Ectodermal cell (in vitro differentiated cells): ENCODE results near the gene BET1L. TPM values are rescaled to one million over a fixed set of nuclear protein-coding genes. Genes with fewer than 3 reads are reported as not detected.

Experiments used
- H3K27ac ChIP-seq: 2 replicates; pipeline ENCODE4 v1.7.0; 2013; ENCODE audit warnings: mild to moderate bottlenecking, low read depth, low read length; ENCODE audit not compliant: insufficient read depth, poor library complexity, severe bottlenecking
- H3K27me3 ChIP-seq: 2 replicates; pipeline ENCODE4 v1.7.0; 2013; ENCODE audit warnings: mild to moderate bottlenecking, low read length; ENCODE audit not compliant: insufficient read depth, control insufficient read depth, poor library complexity, severe bottlenecking
- H3K36me3 ChIP-seq: one replicate; pipeline ENCODE4 v1.7.0; 2013; ENCODE audit warnings: low read length; ENCODE audit not compliant: control insufficient read depth, insufficient read depth
- H3K4me1 ChIP-seq: one replicate; pipeline ENCODE4 v1.7.0; 2013; ENCODE audit warnings: low read length; ENCODE audit not compliant: control insufficient read depth, insufficient read depth
- H3K4me3 ChIP-seq: 2 replicates; pipeline ENCODE4 v1.7.0; 2013; ENCODE audit warnings: low read depth, low read length, control low read depth; ENCODE audit not compliant: insufficient read depth
- H3K9me3 ChIP-seq: 2 replicates; pipeline ENCODE4 v1.7.0; 2013; ENCODE audit warnings: mild to moderate bottlenecking, low read length, moderate library complexity; ENCODE audit not compliant: control insufficient read depth
- WGBS, 2 experiments: methylation state at CpG; one replicate each; pipeline ENCODE4 v1.1.7; 2013; ENCODE audit warnings: missing lambda C conversion rate in 2 of 2; 5-methylcytosine and 5-hydroxymethylcytosine counted together
- polyA plus RNA-seq, 4 experiments: library from polyadenylated mRNA; stranded (reverse); fragments of 50-300 nt; gene quantifications; one replicate each; pipeline ENCODE4 v1.2.3, GENCODE V29; 2013

The BET1L gene, protein sequence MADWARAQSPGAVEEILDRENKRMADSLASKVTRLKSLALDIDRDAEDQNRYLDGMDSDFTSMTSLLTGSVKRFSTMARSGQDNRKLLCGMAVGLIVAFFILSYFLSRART
- polyA plus RNA-seq (2013, experiment 1 of 4): 25.2 TPM
- 27.2 TPM for polyA plus RNA-seq (2013, experiment 2 of 4)
- polyA plus RNA-seq (2013, experiment 3 of 4): 23.5 TPM
- polyA plus RNA-seq (2013, experiment 4 of 4): 25.6 TPM

DNA sequence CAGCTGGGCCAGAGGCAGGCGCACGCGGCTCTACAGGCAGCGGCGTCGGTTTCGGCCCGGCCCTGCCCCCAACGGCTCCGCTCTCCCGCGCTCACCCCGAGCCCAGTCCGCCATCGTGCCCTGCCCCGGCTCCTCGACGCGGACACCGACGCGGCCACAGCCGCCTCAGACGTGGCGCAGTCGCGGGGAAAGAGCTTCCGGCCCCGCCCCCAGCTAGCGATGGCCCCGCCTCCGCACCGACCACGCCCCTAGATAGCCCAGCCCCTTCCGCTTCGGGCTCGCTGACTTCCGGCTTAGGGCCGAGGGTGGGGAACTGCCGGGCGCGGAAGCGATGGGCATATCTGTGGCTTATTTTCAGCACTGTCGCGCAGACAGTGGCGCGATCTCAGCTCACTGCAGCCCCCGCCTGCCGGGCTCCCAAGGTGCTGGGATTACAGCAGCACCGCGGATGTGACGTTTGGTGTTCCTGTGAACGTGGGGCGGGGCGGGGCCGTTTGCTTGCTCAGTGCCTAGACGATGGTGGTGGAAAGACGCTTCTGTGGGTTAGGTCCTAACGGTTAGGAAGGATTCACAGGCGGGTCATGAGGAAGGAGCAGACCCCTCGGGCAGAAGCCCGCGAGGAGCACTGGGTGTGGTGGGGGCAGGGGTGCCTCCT is at the start of gene BET1L, which contains the start of gene RIC8A:
Gene BET1L (minus strand): TSS at position 192 of the 655 bp plus-strand sequence. CDS start 78 bp downstream, at position 114.
Gene RIC8A (plus strand): TSS at position 501 of the 655 bp plus-strand sequence. CDS start 1,147 bp downstream, outside the sequence.
- H3K36me3 ChIP-seq: peaks cover 20% of the 10 kb centered on the region

DNA sequence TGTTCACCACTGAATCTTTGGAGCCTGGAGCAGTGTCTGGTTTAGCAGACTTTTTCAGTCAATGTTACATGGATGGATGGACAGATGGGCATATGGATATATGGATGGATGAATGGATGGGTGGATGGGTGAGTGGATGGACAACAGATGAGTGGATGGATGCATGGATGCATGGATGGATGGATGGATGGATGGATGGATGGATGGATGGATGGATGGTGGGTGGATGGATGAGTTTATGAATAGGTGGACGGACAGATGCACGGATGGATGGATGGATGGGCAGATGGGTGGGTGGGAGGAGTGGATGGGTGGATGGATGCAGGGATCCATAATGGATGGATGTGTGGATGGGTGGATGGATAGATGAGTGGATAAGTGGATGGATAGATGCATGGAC is 48.6 kb upstream of the BET1L start:
- no peaks in the 10 kb centered on the region for H3K9me3 ChIP-seq
- no peak overlapping the region for H3K27ac ChIP-seq
- H3K4me3 ChIP-seq: no peak overlapping the region
- H3K36me3 ChIP-seq: peaks cover 18% of the 10 kb centered on the region
- H3K27me3 ChIP-seq: no peaks in the 10 kb centered on the region
- WGBS, 2 experiments: 96% methylated on average over 2 of the region's 2 CpGs
- no peaks in the 10 kb centered on the region for H3K4me1 ChIP-seq

More for the DNA sequence above, at the start of gene BET1L, which contains the start of gene RIC8A:
- Histone ChIP-seq H3K4me3 (peak within 1 kb of the TSS; percentile 84), H3K4me1 (peaks cover 7% of the 10 kb centered on the region), H3K27me3 (no peaks in the 10 kb centered on the region), H3K27ac (peak within 1 kb of the TSS; percentile 93), H3K9me3 (no peaks in the 10 kb centered on the region)
- WGBS, 2 experiments: 0% methylated on average over 63 of the region's 63 CpGs

DNA sequence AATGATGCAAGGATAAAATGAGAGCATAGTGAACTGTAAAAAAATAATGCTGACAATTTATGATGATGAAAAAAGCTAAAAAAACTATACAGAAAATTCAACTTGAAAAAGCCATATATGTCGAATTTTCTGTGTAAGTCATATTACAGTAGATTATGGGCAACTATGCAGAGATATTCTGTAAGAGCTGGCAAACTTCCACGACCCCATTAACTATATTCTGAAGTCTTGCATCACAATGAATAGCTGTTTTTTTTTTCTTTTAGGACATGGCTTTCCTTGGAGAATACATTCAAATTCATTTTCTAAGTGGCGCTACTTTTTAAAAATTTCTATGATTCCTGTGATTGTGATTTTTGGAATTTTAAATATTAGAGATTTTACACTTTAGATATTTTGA is 48.0 kb upstream of the BET1L start:
- Histone ChIP-seq H3K36me3 (peaks cover 18% of the 10 kb centered on the region), H3K27me3 (no peaks in the 10 kb centered on the region), H3K9me3 (no peaks in the 10 kb centered on the region), H3K4me1 (no peaks in the 10 kb centered on the region), H3K27ac (no peak overlapping the region), H3K4me3 (no peak overlapping the region)
- WGBS, 2 experiments: 80 to 90% methylated on average over 2 to 3 of the region's 3 CpGs

DNA sequence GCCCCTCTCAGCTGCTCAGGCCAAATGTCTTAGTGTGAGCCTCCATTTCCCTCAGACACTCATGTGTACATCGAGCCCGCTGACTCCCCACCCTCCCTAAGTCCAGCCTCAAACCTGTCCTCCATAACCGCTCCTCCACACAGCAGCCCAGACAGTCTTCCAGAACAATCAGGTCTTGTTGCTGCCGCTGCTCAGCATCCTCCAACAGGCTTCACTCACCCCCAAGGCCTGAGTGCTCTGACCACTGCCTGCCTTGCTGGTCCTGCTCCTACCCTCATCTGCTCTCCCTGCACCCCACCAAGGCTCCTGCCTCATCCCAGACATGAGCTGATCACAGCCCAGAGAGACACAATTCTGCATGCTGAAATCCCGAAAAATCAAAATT is 46.7 kb upstream of the BET1L start:
- Histone ChIP-seq H3K9me3 (no peaks in the 10 kb centered on the region), H3K4me1 (no peaks in the 10 kb centered on the region), H3K4me3 (no peak overlapping the region), H3K27me3 (no peaks in the 10 kb centered on the region), H3K27ac (no peak overlapping the region), H3K36me3 (peaks cover 20% of the 10 kb centered on the region)
- 88 to 95% methylated on average over 4 of the region's 5 CpGs for WGBS, 2 experiments

DNA sequence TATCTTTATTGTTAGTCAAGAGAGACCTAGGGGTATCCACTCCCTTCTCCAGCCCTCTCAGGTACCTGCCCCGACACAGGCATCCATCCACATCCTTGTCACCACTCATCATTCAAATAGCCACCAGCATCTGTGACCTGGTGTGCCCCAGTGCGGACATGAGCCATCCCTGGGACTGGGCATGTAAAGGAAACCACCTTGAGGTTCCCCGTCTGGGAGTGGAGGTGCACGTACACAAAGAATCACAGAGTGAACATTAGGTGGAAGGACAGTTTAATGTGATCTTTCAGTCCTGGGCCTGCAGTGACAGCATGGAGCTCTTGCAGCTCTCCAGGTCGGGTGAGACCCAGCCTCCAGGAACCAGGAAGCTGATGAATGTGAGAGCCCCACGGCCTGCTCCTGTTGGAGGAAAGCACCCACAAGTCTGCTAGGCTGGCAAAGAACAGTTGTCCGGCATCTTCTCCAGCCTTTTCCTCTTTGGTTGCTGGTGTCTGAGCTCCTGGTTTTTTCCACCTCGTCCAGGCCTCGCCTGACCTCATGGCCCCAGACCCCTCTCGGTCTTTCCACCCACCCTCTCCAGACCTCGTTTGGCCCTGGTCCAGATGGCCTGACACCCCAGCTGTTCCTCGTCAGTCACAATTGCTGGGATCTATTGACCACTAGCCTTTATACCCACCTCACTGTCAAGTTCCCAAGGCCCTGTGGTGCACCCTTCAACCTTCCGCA is 46.1 kb upstream of the BET1L start:
- H3K4me3 ChIP-seq: no peak overlapping the region
- 93 to 95% methylated on average over 13 of the region's 13 CpGs for WGBS, 2 experiments
- H3K36me3 ChIP-seq: peaks cover 23% of the 10 kb centered on the region
- H3K27me3 ChIP-seq: no peaks in the 10 kb centered on the region
- no peaks in the 10 kb centered on the region for H3K4me1 ChIP-seq
- no peak overlapping the region for H3K27ac ChIP-seq
- no peaks in the 10 kb centered on the region for H3K9me3 ChIP-seq

DNA sequence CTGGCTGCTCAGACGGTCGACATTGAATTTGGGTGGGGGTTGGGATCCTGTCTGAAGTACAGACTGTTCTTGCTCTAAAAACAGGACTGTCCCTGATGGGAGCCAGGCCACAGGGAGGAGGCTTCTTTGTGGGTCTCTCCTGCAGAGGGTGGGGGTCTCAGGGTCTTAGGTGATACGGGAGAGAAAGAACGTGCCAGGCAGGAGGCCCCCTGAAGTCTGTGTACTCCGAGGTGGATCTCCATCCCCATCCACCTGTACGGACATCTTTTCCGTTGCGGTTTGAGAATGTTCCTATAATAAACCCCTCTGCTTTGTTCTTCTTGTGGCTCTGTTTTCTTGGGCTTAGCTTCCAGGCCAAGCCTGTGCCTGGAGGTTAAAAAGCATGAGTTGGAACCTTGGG is 45.5 kb upstream of the BET1L start:
- H3K27ac ChIP-seq: no peak overlapping the region
- H3K9me3 ChIP-seq: no peaks in the 10 kb centered on the region
- H3K27me3 ChIP-seq: no peaks in the 10 kb centered on the region
- H3K36me3 ChIP-seq: peaks cover 23% of the 10 kb centered on the region
- WGBS, 2 experiments: 97 to 98% methylated on average over 8 of the region's 8 CpGs
- H3K4me3 ChIP-seq: no peak overlapping the region
- H3K4me1 ChIP-seq: no peaks in the 10 kb centered on the region

DNA sequence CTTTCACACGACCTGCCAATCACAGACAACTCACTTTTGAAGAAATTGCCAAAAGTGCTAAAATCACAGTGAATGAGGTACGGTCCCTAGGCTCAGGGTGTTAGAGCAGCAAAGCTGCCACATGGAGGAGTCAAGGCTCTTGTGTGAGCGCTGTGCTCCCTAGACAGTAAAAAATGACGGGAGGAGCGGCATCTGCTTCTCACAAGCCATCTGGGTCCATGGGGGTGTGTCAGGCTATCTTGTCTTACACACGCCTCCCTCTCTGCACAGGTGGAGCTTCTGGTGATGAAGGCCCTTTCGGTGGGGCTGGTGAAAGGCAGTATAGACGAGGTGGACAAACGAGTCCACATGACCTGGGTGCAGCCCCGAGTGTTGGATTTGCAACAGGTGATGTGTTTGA is 44.4 kb upstream of the BET1L start:
- H3K27me3 ChIP-seq: no peaks in the 10 kb centered on the region
- WGBS, 2 experiments: 92 to 94% methylated on average over 10 of the region's 10 CpGs
- H3K36me3 ChIP-seq: peaks cover 25% of the 10 kb centered on the region
- H3K27ac ChIP-seq: no peak overlapping the region
- H3K4me1 ChIP-seq: no peaks in the 10 kb centered on the region
- no peaks in the 10 kb centered on the region for H3K9me3 ChIP-seq
- no peak overlapping the region for H3K4me3 ChIP-seq

DNA sequence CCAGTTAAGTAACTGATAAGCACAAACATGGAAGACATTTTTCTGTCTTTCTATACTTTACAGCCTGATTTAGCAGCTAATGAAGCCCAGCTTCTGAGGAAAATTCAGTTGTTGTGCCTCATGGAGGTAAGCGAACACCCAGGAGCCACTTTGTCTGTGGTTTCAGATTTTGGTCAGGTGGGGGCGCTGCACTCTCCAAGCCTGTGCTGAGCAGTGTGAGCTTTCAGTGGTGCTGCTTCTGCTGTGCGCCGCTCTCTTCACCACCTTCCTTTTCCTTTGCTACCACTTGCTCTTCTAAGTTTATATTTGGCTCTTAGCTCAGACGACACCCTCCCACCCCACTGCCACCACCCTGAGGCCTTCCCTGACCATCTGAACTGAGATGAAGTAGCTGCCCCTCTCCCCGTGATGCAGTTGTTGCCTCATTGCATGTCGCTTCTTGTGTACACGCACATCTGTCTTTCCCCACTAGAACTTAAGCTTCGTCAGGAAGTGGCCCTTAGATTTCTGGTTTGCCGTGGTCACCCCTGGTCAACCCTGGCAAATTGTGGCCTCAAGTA is 43.6 kb upstream of the BET1L start:
- no peaks in the 10 kb centered on the region for H3K27me3 ChIP-seq
- 79 to 80% methylated on average over 10 of the region's 10 CpGs for WGBS, 2 experiments
- no peaks in the 10 kb centered on the region for H3K4me1 ChIP-seq
- peaks cover 32% of the 10 kb centered on the region for H3K36me3 ChIP-seq
- H3K4me3 ChIP-seq: no peak overlapping the region
- no peaks in the 10 kb centered on the region for H3K9me3 ChIP-seq
- H3K27ac ChIP-seq: no peak overlapping the region

DNA sequence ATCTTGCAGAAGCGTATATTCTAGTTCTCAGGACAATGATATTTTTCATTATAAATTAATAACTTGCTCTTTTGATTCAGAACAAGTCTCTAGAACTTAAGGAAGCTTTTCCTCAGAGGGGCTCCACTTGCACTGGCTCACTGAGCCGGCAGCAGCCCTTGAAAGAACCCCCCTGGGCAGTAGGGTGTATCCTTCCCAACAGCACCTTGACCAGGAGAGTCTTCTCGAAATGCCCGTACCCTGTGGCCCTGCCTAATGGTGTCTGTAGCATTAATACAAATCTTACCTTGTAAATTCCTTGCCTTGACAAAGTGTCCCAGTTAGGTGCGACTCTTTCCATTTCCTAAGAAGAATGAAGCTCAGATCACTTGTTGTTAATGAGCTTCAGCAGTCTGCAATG is 43.1 kb upstream of the BET1L start:
- Histone ChIP-seq H3K36me3 (peaks cover 36% of the 10 kb centered on the region), H3K9me3 (no peaks in the 10 kb centered on the region), H3K27ac (no peak overlapping the region), H3K4me3 (no peak overlapping the region), H3K4me1 (no peaks in the 10 kb centered on the region), H3K27me3 (no peaks in the 10 kb centered on the region)
- 89 to 91% methylated on average over 4 to 5 of the region's 5 CpGs for WGBS, 2 experiments

DNA sequence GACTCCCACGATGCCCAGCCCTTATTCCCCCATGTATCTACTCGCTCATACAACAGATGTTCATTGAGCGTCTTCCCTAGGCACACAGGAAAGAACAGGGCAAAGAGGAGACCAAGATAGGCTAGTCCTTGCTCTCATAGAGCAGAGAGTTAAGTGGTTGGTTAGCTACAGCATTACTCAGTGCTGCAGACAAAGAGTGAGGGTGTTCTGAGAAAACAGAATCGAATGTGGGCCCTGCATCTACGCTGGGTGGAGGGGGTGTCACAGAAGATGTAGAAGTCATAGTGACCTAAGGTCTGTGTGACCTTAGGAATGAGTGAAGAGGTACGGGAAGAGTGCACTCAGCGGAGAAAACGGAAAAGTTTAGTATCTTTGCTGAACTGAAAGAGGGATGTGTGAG is 41.9 kb upstream of the BET1L start:
- WGBS, 2 experiments: 82 to 83% methylated on average over 8 of the region's 8 CpGs
- Histone ChIP-seq H3K27me3 (no peaks in the 10 kb centered on the region), H3K27ac (no peak overlapping the region), H3K36me3 (peaks cover 42% of the 10 kb centered on the region), H3K9me3 (no peaks in the 10 kb centered on the region), H3K4me1 (no peaks in the 10 kb centered on the region), H3K4me3 (no peak overlapping the region)
